Mesothelial cell of epicardium (in vitro differentiated cells): ENCODE measurements around the gene MRPL46. TPM values are rescaled to one million over a fixed set of nuclear protein-coding genes. Genes with fewer than 3 reads are reported as not detected.

Source experiments
- DNase-seq, 2 experiments: peaks; one replicate each; pipeline ENCODE4 v3.0.0; 2021; ENCODE audit warnings: low spot score in 2 of 2; ENCODE audit not compliant: unreplicated experiment in 2 of 2
- H3K27ac Mint-ChIP-seq: 2 replicates; pipeline ENCODE4 v1.8.0; 2021; ENCODE audit warnings: mixed read lengths
- H3K27me3 Mint-ChIP-seq: 2 replicates; pipeline ENCODE4 v1.8.0; 2021; ENCODE audit warnings: low read depth, mixed read lengths
- H3K36me3 Mint-ChIP-seq: 2 replicates; pipeline ENCODE4 v1.8.0; 2021; ENCODE audit warnings: mixed read lengths
- H3K4me1 Mint-ChIP-seq: 2 replicates; pipeline ENCODE4 v1.8.0; 2021; ENCODE audit warnings: mixed read lengths
- H3K4me3 Mint-ChIP-seq: 2 replicates; pipeline ENCODE4 v1.8.0; 2021; ENCODE audit warnings: mild to moderate bottlenecking, moderate library complexity, mixed read lengths
- H3K9me3 Mint-ChIP-seq: 2 replicates; pipeline ENCODE4 v1.8.0; 2021; ENCODE audit warnings: mixed read lengths
- CTCF ChIP-seq: fragments of 200-600 bp; sonication (generic); IDR thresholded peaks from one replicate; pipeline ENCODE4 v1.5.0; 2021; ENCODE audit warnings: antibody characterized with exemption; ENCODE audit not compliant: unreplicated experiment
- total RNA-seq: library from RNA; stranded (reverse); gene quantifications from 3 replicates; pipeline ENCODE4 v1.2.1, GENCODE V29; 2021

MRPL46 gene
- total RNA-seq, 1 donor from 2014 or later = 18.6 TPM

- Mint-ChIP-seq H3K9me3 (no peaks in the 10 kb centered on the region), H3K4me3 (no peak overlapping the region), H3K36me3 (peaks cover 34% of the 10 kb centered on the region), H3K27ac (no peak overlapping the region), H3K27me3 (no peaks in the 10 kb centered on the region), H3K4me1 (no peaks in the 10 kb centered on the region)
- no peak for DNase-seq
- TF ChIP-seq CTCF = no peak
These were observed 42.8 kb upstream of the MRPL46 start for GRCh38 chr15:88509964-88510363.

- no peak for TF ChIP-seq CTCF
- DNase-seq = no peak
- no peaks in the 10 kb centered on the region for H3K4me1 Mint-ChIP-seq
- no peaks in the 10 kb centered on the region for H3K9me3 Mint-ChIP-seq
- H3K27me3 Mint-ChIP-seq = no peaks in the 10 kb centered on the region
- H3K36me3 Mint-ChIP-seq = peaks cover 36% of the 10 kb centered on the region
- no peak overlapping the region for H3K4me3 Mint-ChIP-seq
- H3K27ac Mint-ChIP-seq = no peak overlapping the region
These were observed 42.1 kb upstream of the MRPL46 start for GRCh38 chr15:88509321-88509720.

- Mint-ChIP-seq H3K27ac (no peak overlapping the region), H3K36me3 (peaks cover 39% of the 10 kb centered on the region), H3K27me3 (no peaks in the 10 kb centered on the region), H3K4me3 (no peak overlapping the region), H3K4me1 (no peaks in the 10 kb centered on the region), H3K9me3 (no peaks in the 10 kb centered on the region)
- TF ChIP-seq CTCF = no peak
- DNase-seq = no peak
These were observed 39.4 kb upstream of the MRPL46 start for GRCh38 chr15:88506628-88507027.

- Mint-ChIP-seq H3K9me3 (no peaks in the 10 kb centered on the region), H3K27ac (no peak overlapping the region), H3K27me3 (no peaks in the 10 kb centered on the region), H3K4me1 (no peaks in the 10 kb centered on the region), H3K36me3 (peaks cover 33% of the 10 kb centered on the region), H3K4me3 (no peak overlapping the region)
- TF ChIP-seq CTCF = no peak
- DNase-seq = no peak
These were observed 38.5 kb upstream of the MRPL46 start for GRCh38 chr15:88505721-88506120.

GRCh38 chr15:88504445-88504844 lies 37.3 kb upstream of the MRPL46 start:
- no peak for DNase-seq
- Mint-ChIP-seq H3K4me3 (no peak overlapping the region), H3K36me3 (peaks cover 24% of the 10 kb centered on the region), H3K9me3 (no peaks in the 10 kb centered on the region), H3K27ac (no peak overlapping the region), H3K27me3 (no peaks in the 10 kb centered on the region), H3K4me1 (no peaks in the 10 kb centered on the region)
- no peak for TF ChIP-seq CTCF

GRCh38 chr15:88498996-88499395 lies 31.8 kb upstream of the MRPL46 start:
- H3K4me3 Mint-ChIP-seq = no peak overlapping the region
- TF ChIP-seq CTCF = no peak
- peaks cover 5% of the 10 kb centered on the region for H3K4me1 Mint-ChIP-seq
- no peaks in the 10 kb centered on the region for H3K9me3 Mint-ChIP-seq
- no peak overlapping the region for H3K27ac Mint-ChIP-seq
- H3K27me3 Mint-ChIP-seq = no peaks in the 10 kb centered on the region
- DNase-seq = no peak
- H3K36me3 Mint-ChIP-seq = peaks cover 5% of the 10 kb centered on the region
